Stimulated activated CD8-positive, alpha-beta memory T cell treated with anti-CD3 and anti-CD28 coated beads, Interleukin-4, amount 100 ng/mL, for 48 hours (primary cell): ENCODE results near the gene COL24A1.
"Not testable (repeated sequence)": the region's sequence is repeated elsewhere in the genome, so short reads cannot be mapped to it uniquely, and the experiment has no call there.

Source experiments
- DNase-seq: peaks from one replicate; pipeline ENCODE4 v3.0.0-alpha.2; 2020

COL24A1 gene

GRCh38 chr1:86151427-86151826 lies 5.1 kb downstream of the COL24A1 start:
- DNase-seq = no peak

- no peak for DNase-seq
Measured at GRCh38 chr1:86150553-86151055, 6.0 kb downstream of the COL24A1 start.

GRCh38 chr1:86149591-86149990 lies 7.0 kb downstream of the COL24A1 start:
- no peak for DNase-seq

GRCh38 chr1:86147755-86148154 lies 8.8 kb downstream of the COL24A1 start:
- DNase-seq = no peak

GRCh38 chr1:86146566-86146965 lies 10.0 kb downstream of the COL24A1 start:
- no peak for DNase-seq

GRCh38 chr1:86140281-86140880 lies 16.2 kb downstream of the COL24A1 start:
- DNase-seq = no peak

GRCh38 chr1:86138746-86139145 lies 17.8 kb downstream of the COL24A1 start:
- DNase-seq = no peak

GRCh38 chr1:86137436-86137835 lies 19.1 kb downstream of the COL24A1 start:
- DNase-seq = no peak

GRCh38 chr1:86119214-86119764 lies 37.3 kb downstream of the COL24A1 start:
- DNase-seq = no peak

- DNase-seq = no peak
Measured at GRCh38 chr1:86114816-86115400, 41.7 kb downstream of the COL24A1 start.

- no peak for DNase-seq
Measured at GRCh38 chr1:86114236-86114635, 42.3 kb downstream of the COL24A1 start.

GRCh38 chr1:86111590-86111989 lies 45.0 kb downstream of the COL24A1 start:
- DNase-seq = not testable (repeated sequence)

GRCh38 chr1:86110451-86111129 lies 46.0 kb downstream of the COL24A1 start:
- no peak for DNase-seq

- no peak for DNase-seq
Measured at GRCh38 chr1:86105533-86105866, 51.1 kb downstream of the COL24A1 start.

- DNase-seq = no peak
Measured at GRCh38 chr1:86104606-86105532, 51.7 kb downstream of the COL24A1 start.

GRCh38 chr1:86101616-86102015 lies 55.0 kb downstream of the COL24A1 start:
- DNase-seq = no peak

GRCh38 chr1:86100401-86100800 lies 56.2 kb downstream of the COL24A1 start:
- no peak for DNase-seq

GRCh38 chr1:86089765-86090164 lies 66.8 kb downstream of the COL24A1 start:
- DNase-seq = no peak

GRCh38 chr1:86085741-86086409 lies 70.7 kb downstream of the COL24A1 start:
- DNase-seq = no peak

GRCh38 chr1:86084998-86085397 lies 71.6 kb downstream of the COL24A1 start:
- DNase-seq = no peak

- no peak for DNase-seq
Measured at GRCh38 chr1:86082183-86082582, 74.4 kb downstream of the COL24A1 start.

- DNase-seq = not testable (repeated sequence)
Measured at GRCh38 chr1:86072474-86072873, 84.1 kb downstream of the COL24A1 start.
